ENCODE measurements around the gene ARAP2. TPM values are rescaled to one million over a fixed set of nuclear protein-coding genes. Genes with fewer than 3 reads are reported as not detected.

The ARAP2 gene
- polyA plus RNA-seq, 6 donors from 2014 or later = 15.9 to 49.3 (median 32.7) TPM

Other genes starting within 250 kb of the ARAP2 start
- not detected for gene DTHD1, start 37.1 kb upstream of the ARAP2 start, polyA plus RNA-seq (ENCODE audit: low read depth in 6 of 6)